Central memory CD4-positive, alpha-beta T cell (primary cell): ENCODE data around the gene SFXN1.

Experiments used
- DNase-seq: peaks from one replicate; pipeline ENCODE4 v3.0.0; 2022

Gene SFXN1

GRCh38 chr5:175542232-175542965 lies 64.0 kb downstream of the SFXN1 start:
- DNase-seq = no peak

- DNase-seq = no peak
These were observed 64.5 kb downstream of the SFXN1 start for GRCh38 chr5:175542966-175543235.

GRCh38 chr5:175544108-175544511 lies 65.8 kb downstream of the SFXN1 start:
- DNase-seq = no peak

DNA sequence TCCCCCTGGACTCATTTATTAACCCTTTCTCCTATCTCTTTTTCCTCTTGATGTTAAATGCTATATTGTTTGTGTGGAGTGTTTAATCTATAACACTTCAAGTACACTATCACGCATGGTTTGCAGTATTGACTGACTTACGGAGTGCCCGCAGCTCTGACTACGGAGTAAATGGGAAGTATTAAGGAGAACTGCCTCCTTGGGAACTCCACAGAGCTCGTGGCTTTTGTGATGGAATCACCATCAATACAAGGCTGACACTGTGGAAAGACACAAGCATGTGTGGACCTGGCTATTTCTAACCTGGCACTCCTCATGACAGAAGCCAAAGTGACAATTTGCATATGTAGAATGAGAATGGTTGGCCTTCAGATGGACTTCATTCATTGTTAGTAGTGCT lies 66.2 kb downstream of the SFXN1 start:
- DNase-seq = no peak

DNA sequence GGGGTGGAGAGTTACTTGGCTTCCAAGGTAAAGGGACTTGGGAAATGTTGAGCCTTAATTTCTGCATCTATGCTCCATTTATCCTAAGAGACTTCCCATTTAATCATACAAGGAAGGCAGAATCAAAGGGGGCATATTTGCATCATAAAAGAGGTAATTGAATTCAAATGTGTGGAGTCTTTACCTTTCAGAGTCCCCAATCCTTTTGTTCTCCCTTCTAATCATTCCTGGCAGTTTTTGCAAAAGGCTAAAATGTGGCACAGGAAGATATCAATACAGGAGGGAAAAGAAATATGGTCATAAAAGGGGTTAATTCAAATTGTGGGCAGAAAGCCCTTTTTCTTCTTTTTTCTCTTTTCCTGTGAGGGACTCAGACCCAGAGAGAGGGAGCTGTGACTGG lies 69.5 kb downstream of the SFXN1 start:
- no peak for DNase-seq

DNA sequence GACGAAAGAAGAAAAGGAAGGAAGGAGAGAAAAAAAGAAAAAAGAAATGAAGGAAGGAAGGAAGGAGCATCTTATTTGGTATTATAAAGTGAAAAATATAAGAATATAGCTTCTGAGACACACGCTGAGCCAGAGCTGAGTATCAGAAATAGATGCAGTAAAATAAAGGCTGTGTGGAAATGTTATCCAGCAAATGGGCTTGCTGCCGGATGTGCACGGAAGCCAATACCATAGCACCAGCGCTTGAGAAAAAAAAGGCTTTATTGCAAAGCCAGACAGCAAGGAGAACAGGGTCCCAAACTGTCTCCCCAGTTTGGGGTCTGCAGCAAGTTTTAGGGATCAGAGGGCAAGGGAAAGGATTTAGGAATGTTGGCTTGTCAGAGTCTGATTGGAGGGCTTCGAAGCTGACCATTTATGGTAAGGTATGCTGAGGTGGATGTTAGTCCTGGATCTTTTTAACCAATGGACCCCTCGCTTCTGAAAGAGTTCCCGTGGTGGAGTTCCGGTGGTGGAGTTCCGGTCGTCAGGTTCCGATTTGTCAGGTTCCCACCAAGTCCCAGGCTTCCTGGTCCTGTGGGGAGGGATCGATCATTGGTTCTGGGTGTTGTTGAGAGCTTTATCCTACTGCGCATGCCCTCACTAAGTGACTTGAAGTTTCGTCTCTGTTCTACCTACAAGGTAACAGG lies 70.4 kb downstream of the SFXN1 start:
- no peak for DNase-seq

- DNase-seq = no peak
These were observed 71.9 kb downstream of the SFXN1 start for GRCh38 chr5:175550055-175550805.

- no peak for DNase-seq
These were observed 72.9 kb downstream of the SFXN1 start for GRCh38 chr5:175551266-175551665.

- DNase-seq = no peak
These were observed 75.9 kb downstream of the SFXN1 start for GRCh38 chr5:175554296-175554695.

- DNase-seq = no peak
These were observed 76.9 kb downstream of the SFXN1 start for GRCh38 chr5:175555168-175555785.

GRCh38 chr5:175556794-175557193 lies 78.4 kb downstream of the SFXN1 start:
- no peak for DNase-seq

- DNase-seq = no peak
These were observed 79.4 kb downstream of the SFXN1 start for GRCh38 chr5:175557778-175558177.

DNA sequence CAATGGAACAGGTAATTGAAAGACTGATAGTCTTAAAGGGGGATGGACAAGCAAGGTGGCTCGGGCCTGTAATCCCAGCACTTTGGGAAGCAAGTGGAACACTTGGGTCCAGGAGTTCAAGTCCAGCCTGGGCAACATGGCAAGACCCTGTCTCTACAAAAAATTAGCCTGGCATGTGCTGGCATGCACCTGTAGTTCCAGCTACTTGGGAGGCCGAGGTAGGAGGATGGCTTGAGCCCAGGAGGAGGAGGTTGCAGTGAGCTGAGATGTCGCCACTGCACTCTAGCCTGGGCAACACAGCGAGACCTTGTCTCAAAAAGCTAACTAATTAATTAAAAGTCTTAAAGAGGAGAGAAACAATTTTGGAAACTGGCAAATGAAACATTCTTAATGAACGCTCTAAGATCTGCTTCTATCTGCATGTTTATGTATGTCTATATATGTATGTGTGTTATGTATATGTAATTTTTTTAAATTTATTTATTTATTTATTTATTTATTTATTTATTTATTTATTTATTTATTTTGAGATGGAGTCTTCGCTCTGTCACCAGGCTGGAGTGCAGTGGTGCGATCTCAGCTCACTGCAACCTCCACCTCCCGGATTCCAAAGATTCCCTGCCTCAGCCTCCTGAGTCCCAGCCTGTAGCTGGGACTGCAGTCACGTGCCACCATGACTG lies 80.6 kb downstream of the SFXN1 start:
- DNase-seq = no peak

DNA sequence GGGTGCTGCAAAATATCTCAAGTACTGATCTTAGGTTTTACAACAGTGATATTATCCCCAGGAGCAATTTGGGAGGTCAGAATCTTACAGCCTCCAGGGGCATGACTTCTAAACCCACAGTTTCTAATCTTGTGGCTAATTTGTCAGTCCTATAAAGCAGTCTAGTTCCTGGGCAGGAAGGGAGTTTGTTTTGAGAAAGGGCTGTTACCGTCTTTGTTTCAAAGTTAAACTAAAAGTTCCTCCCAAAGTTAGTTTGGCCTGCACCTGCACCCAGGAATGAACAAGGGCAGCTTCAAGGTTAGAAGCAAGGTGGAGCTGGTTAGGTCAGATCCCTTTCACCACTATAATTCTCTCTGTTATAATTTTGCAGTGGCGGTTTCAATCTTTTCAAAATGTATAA lies 81.7 kb downstream of the SFXN1 start:
- DNase-seq = no peak

DNA sequence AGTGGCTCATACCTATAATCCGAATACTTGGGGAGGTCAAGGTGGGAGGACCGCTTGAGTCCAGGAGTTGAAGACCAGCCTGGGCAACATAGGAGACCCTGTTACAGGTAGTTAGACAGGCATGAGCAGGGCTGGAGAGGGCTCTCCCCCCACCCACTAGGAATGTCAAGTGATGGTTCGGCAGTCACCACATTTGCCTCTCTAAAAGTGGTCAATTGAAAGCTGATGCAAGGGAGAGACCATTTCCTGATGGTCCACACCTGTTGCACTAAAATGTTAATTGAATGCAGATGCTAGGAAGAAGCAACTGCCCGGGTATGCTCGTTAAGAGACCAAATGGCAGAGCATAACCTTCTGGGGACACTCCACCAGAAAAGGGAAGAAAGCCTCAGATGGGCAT lies 82.7 kb downstream of the SFXN1 start:
- no peak for DNase-seq

- DNase-seq = no peak
These were observed 86.4 kb downstream of the SFXN1 start for GRCh38 chr5:175564716-175565115.

- DNase-seq = no peak
These were observed 88.3 kb downstream of the SFXN1 start for GRCh38 chr5:175566697-175567096.

- DNase-seq = no peak
These were observed 89.6 kb downstream of the SFXN1 start for GRCh38 chr5:175567954-175568353.

DNA sequence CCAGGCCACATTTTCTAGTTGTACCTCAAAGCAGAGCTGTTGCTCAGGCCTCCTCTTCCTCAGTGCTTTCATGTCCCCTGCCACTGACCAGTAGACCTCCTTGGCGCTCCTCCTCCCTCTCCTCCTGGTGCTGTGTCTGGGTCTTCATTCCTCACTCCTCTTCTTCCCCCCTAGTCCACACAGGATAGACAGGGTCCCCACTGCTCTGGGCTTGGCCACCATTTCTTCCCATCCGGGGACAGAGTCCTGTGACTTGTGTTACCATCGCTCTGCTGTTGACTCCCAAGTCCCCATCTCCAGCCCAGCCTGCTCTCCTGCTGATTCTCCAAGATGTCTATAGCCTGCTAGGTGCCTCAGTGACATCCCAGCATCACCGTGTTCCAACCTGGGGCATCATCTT lies 91.3 kb downstream of the SFXN1 start:
- no peak for DNase-seq

GRCh38 chr5:175572886-175573285 lies 94.5 kb downstream of the SFXN1 start:
- DNase-seq = no peak

GRCh38 chr5:175573493-175574269 lies 95.3 kb downstream of the SFXN1 start:
- no peak for DNase-seq

DNA sequence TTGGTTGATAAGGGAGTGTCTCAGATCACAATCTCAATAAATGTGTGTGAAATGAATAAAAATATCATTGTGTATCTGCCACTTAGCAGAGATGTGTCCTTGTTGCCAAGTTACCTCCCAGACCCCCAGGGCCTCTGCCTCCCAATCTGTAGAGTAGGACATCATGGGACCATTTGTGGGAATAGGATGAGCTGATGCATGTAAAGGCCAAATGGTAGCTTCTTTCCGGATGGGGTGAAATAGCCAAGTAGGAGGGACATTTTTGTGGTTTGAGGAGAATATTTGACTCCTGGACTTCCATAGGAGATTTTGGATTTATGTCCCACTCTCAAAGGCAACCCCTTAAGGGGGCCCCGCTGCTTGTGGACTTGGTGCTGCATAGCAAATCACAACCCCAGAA lies 96.9 kb downstream of the SFXN1 start:
- DNase-seq = no peak
